Astrocyte of the cerebellum (primary cell): ENCODE results near the gene CYP51A1.
"Not testable (repeated sequence)": the region's sequence is repeated elsewhere in the genome, so short reads cannot be mapped to it uniquely, and the experiment has no call there.

Experiments
- DNase-seq: peaks from one replicate; pipeline ENCODE4 v3.0.0-alpha.2; 2011; ENCODE audit warnings: low read depth
- H3K4me3 ChIP-seq: 2 replicates; pipeline ENCODE4 v1.5.1; 2011; ENCODE audit warnings: mild to moderate bottlenecking, low read depth, low read length, moderate library complexity
- in situ Hi-C: cut with HindIII; loops from 2 replicates; pipeline ENCODE4 v1.10.0; 2017; ENCODE audit warnings: low sequenced_read_pairs
- TF ChIP-seq, protein P1 (sequence below): IDR thresholded peaks from 2 replicates; pipeline ENCODE4 v1.5.1; 2012; ENCODE audit warnings: low read length, low read depth, moderate library complexity, mild to moderate bottlenecking; ENCODE audit errors: missing control alignments

CYP51A1 gene

DNA sequence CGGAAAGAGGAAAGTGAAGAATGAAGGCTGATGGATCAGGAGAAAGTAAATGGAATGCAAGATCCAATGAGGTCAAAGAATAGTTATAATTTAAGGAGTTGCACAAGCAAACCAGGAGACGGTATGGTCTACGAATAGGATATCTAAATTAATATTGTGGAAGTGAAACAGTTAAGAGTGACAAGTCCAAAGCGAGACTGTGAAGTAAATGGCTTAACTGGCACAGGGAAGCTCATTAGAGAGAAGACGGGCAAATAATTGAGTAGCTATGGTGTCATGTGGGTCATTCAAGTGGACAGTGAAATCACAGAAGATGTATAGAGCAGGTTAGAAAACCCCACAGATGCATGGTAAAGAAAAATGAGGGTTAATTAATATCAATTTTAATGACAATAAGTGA lies 3.2 kb downstream of the CYP51A1 start:
- DNase-seq: no peak
- in situ Hi-C loops: no loop called here
- no peak overlapping the region for H3K4me3 ChIP-seq
- TF ChIP-seq, protein P1, sequence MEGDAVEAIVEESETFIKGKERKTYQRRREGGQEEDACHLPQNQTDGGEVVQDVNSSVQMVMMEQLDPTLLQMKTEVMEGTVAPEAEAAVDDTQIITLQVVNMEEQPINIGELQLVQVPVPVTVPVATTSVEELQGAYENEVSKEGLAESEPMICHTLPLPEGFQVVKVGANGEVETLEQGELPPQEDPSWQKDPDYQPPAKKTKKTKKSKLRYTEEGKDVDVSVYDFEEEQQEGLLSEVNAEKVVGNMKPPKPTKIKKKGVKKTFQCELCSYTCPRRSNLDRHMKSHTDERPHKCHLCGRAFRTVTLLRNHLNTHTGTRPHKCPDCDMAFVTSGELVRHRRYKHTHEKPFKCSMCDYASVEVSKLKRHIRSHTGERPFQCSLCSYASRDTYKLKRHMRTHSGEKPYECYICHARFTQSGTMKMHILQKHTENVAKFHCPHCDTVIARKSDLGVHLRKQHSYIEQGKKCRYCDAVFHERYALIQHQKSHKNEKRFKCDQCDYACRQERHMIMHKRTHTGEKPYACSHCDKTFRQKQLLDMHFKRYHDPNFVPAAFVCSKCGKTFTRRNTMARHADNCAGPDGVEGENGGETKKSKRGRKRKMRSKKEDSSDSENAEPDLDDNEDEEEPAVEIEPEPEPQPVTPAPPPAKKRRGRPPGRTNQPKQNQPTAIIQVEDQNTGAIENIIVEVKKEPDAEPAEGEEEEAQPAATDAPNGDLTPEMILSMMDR: no peak

DNA sequence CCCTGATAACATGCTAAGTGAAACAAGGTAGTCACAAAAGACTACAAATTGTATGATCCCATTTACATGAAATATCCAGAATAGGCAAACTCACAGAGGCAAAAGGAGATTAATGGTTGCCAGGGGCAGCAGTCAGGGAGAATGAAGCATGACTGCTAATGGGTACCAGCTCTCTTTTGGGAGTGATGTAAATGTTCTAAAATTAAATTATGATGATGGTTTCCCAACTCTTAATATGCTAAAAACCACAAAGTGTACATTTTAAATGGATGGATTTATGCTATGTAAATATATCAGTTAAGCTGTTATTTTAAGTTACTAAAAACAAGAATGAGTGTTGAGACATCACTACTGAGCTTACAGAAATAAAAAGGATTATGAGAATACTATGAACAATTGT lies 12.6 kb downstream of the CYP51A1 start:
- no peak for DNase-seq
- TF ChIP-seq, protein P1: no peak
- no peak overlapping the region for H3K4me3 ChIP-seq
- in situ Hi-C loops: no loop called here

DNA sequence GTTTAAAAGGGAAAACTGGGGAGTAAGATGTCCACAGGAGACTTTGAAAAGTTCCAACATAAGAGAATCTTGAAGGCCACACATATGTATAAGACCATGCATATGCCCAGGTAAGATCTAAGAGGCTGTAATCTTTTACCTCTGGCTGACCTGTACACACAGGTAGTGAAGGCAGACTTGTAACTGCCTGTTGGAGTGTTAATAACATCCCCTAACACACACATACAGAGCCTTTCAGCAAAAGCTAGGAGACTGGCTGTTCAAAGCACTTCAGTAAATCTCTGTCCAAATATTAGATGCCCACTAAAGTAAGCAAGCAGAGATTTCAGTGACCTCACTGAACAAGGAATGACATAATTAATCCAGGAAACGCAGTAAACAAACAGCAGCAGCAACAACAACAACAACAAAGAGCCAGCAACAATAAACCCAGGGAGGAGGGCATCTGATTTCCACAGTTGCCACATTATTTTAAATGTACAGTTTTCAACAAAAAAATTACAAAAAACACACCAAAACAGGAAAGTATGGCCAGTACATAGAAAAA lies 15.0 kb downstream of the CYP51A1 start:
- in situ Hi-C loops: no loop called here
- TF ChIP-seq, protein P1: no peak
- DNase-seq: no peak
- H3K4me3 ChIP-seq: no peak overlapping the region

DNA sequence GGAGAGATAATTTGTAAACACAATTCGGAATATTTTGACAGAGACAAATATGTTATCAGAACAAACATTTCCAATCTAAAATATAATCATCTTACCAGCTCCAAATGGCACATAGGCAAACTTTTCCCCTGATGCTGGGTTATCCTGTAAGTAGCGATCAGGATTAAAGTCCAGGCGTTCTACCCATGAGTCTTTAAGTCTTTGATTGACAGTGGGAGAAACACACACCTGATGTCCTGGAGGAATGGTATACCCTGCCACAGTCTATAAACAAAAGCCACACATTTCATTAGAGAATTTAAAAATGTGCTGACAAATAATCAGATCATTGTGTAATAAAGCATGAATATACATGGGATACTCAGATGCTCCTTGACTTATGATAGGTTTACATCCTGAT lies 17.3 kb downstream of the CYP51A1 start:
- DNase-seq: no peak
- H3K4me3 ChIP-seq: no peak overlapping the region
- TF ChIP-seq, protein P1: no peak
- in situ Hi-C loops: no loop called here

DNA sequence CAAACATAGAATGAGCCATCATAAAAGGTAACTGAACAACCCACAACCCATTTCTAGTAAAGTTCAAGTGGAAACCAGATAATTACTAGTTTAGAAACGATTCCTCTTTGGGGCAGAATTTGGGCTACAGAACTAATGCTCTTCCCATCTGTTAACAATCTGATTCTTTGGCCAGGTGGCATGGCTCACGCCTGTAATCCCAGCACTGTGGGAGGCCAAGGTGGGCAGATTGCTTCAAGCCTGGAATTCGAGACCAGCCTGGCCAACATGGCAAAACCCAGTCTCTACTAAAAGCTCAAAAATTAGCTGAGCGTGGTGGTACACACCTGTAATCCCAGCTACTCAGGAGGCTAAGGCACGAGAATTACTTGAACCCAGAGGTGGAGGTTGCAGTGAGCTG lies 18.5 kb downstream of the CYP51A1 start:
- no peak for DNase-seq
- TF ChIP-seq, protein P1: no peak
- no peak overlapping the region for H3K4me3 ChIP-seq
- in situ Hi-C loops: no loop called here

DNA sequence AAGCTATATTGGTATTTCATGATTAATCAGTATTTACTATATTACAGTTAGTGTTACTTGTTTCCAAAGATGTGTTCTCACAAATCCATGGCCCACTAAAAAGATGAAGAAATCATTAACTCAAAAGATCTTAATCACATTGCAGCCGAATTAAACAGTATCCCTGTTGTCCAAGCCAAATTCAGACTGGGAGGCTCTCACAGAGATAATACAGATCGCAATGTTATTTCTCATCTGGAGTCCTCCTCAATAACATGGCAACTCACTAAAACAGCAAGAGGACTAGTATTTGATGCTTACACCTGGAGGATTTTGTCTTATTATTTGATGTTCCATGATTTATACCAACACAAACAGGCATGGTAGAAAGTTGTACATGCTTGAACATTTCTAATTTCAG lies 23.4 kb downstream of the CYP51A1 start:
- in situ Hi-C loops: no loop called here
- no peak overlapping the region for H3K4me3 ChIP-seq
- TF ChIP-seq, protein P1: no peak
- no peak for DNase-seq

DNA sequence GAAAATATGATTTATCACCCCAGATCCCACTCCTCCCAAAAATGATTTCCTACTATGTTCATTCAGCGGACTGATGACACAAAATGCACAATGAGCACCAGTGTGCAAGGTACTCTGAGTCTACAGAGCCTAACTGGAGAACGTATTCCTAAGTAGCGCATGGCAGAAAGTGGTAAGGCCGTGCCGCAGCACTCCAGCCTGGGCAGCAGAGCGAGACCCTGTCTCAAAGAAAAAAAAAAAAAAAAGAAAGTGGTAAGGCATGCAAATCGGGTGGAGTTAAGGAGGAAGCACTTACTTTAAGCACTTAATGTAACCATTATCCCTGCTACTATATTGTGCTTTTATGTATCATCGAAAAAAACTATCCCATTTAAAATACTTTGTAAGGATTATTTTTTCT lies 25.5 kb downstream of the CYP51A1 start:
- TF ChIP-seq, protein P1: no peak
- in situ Hi-C loops: no loop called here
- no peak for DNase-seq
- no peak overlapping the region for H3K4me3 ChIP-seq

DNA sequence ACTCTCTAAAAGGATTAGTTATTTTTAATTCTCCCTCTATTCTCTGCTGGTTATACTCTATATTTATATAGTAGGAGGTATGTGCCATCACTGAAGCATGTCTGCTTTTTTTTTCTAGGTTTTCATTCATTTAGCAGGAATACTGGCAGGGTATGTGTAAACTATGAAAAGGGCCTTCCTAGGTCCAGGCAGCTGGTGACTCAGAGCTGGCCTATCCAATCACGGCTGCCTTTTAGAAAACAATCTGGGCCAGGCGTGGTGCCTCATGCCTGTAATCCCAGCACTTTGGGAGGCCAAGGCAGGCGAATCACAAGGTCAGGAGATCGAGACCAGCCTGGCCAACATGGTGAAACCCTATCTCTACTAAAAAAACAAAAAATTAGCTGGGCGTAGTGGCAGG lies 31.4 kb downstream of the CYP51A1 start:
- DNase-seq, H3K4me3 ChIP-seq, in situ Hi-C loops: not testable (repeated sequence)
